Gastroesophageal sphincter (tissue), 4 donors: Measurements from ENCODE around the gene KCNH2. TPM values are rescaled to one million over a fixed set of nuclear protein-coding genes. Genes with fewer than 3 reads are reported as not detected.

Source experiments
- ATAC-seq: fragments of 150-250 bp; one replicate; pipeline ENCODE4 v1.9.1; 2016; ENCODE audit warnings: mild to moderate bottlenecking, moderate library complexity
- H3K27ac ChIP-seq, 4 donors: fragments of 200-600 bp; sonication (generic) in 3 of 4; 1 replicate in 3 of 4; 2 replicates in 1 of 4; pipeline ENCODE4 v1.5.1; 2016 to 2019
- H3K27me3 ChIP-seq: fragments of 200-600 bp; sonication (generic); one replicate; pipeline ENCODE4 v1.5.1; 2019
- H3K36me3 ChIP-seq, 2 donors: fragments of 200-600 bp; sonication (generic); one replicate each; pipeline ENCODE4 v1.5.1; 2019; ENCODE audit warnings: control low read depth in 1 of 2
- H3K4me1 ChIP-seq, 3 donors: fragments of 200-600 bp; sonication (generic); 1 replicate in 2 of 3; 2 replicates in 1 of 3; pipeline ENCODE4 v1.5.1; 2016 to 2019; ENCODE audit warnings: control low read depth in 2 of 3
- H3K4me3 ChIP-seq, 2 donors: fragments of 200-600 bp; sonication (generic); one replicate each; pipeline ENCODE4 v1.5.1; 2019; ENCODE audit warnings: mild to moderate bottlenecking in 1 of 2, moderate library complexity in 1 of 2
- H3K9me3 ChIP-seq, 3 donors: fragments of 200-600 bp; sonication (generic); one replicate each; pipeline ENCODE4 v1.5.1; 2017 to 2019; ENCODE audit warnings: control low read depth in 2 of 3
- CTCF ChIP-seq, 4 experiments: fragments of 200-600 bp in 2 of 4; fragments of 450-650 bp in 2 of 4; sonication (generic) in 1 of 4; IDR thresholded peaks; one replicate each; pipeline ENCODE4 v1.5.1; 2017 to 2019; ENCODE audit warnings: antibody characterized with exemption in 4 of 4, mild to moderate bottlenecking in 2 of 4, moderate library complexity in 2 of 4
- EP300 ChIP-seq: sonication (generic); formaldehyde crosslinking; IDR thresholded peaks from one replicate; pipeline ENCODE4 v1.6.1; 2017; ENCODE audit warnings: antibody characterized with exemption, mild to moderate bottlenecking
- POLR2A ChIP-seq, 2 donors: fragments of 450-650 bp; IDR thresholded peaks; one replicate each; pipeline ENCODE4 v1.6.1; 2017; ENCODE audit warnings: antibody characterized with exemption in 2 of 2, mild to moderate bottlenecking in 2 of 2, moderate library complexity in 1 of 2
- POLR2AphosphoS5 ChIP-seq: sonication (generic); formaldehyde crosslinking; IDR thresholded peaks from one replicate; pipeline ENCODE4 v1.6.1; 2017; ENCODE audit warnings: antibody characterized with exemption
- WGBS, 2 donors: methylation state at CpG; one replicate each; pipeline ENCODE4 v1.1.5; 2018; ENCODE audit warnings: low coverage in 1 of 2; 5-methylcytosine and 5-hydroxymethylcytosine counted together
- total RNA-seq, 4 donors: library from RNA; depleted of rRNA; stranded (reverse); fragments of >200 nt; gene quantifications; one replicate each; pipeline ENCODE4 v1.1.0, GENCODE V29; 2016

The KCNH2 gene
- total RNA-seq, 4 donors from 2014 or later = 26.6 to 63.8 (median 36.3) TPM

GRCh38 chr7:150962553-150963399 is 15.3 kb downstream of the KCNH2 start:
- peaks cover 0 to 78% (median 34%) of the 10 kb centered on the region in 3 donors for H3K4me1 ChIP-seq
- 34 to 42% methylated on average over 7 to 11 of the region's 23 CpGs for WGBS, 2 donors
- TF ChIP-seq CTCF (IDR thresholded peaks at IDR 0.05) = peak in 3 of 4 experiments; percentile 83 to 97 (median 93)
- no peak for TF ChIP-seq POLR2A (IDR thresholded peaks at IDR 0.05)
- peak; percentile 76 for ATAC-seq
- no peak overlapping the region for H3K4me3 ChIP-seq
- no peaks in the 10 kb centered on the region for H3K27me3 ChIP-seq
- H3K27ac ChIP-seq = peak overlapping the region; percentile 22 to 81 (median 77)
- H3K36me3 ChIP-seq = no peaks in the 10 kb centered on the region
- no peaks in the 10 kb centered on the region for H3K9me3 ChIP-seq

GRCh38 chr7:150962290-150962552 is 15.9 kb downstream of the KCNH2 start:
- peak overlapping the region; percentile 22 to 81 (median 77) for H3K27ac ChIP-seq
- TF ChIP-seq CTCF (IDR thresholded peaks at IDR 0.05) (no peak), POLR2AphosphoS5 (no peak), POLR2A (IDR thresholded peaks at IDR 0.05) (no peak), EP300 (no peak)
- no peak overlapping the region for H3K4me3 ChIP-seq
- H3K4me1 ChIP-seq = peaks cover 0 to 78% (median 34%) of the 10 kb centered on the region in 3 donors
- no peak for ATAC-seq
- WGBS, 2 donors = 83% methylated on average over 1 of the region's 2 CpGs; no CpG with 5 or more reads in 1 of the 2 donors
- no peaks in the 10 kb centered on the region for H3K36me3 ChIP-seq
- no peaks in the 10 kb centered on the region for H3K9me3 ChIP-seq
- no peaks in the 10 kb centered on the region for H3K27me3 ChIP-seq

GRCh38 chr7:150961510-150962289 is 16.4 kb downstream of the KCNH2 start:
- TF ChIP-seq EP300 (no peak), POLR2A (IDR thresholded peaks at IDR 0.05) (no peak), POLR2AphosphoS5 (no peak), CTCF (IDR thresholded peaks at IDR 0.05) (no peak)
- H3K9me3 ChIP-seq = no peaks in the 10 kb centered on the region
- 79% methylated on average over 5 of the region's 17 CpGs; no CpG with 5 or more reads in 1 of the 2 donors for WGBS, 2 donors
- H3K4me3 ChIP-seq = no peak overlapping the region
- H3K27ac ChIP-seq = peak overlapping the region; percentile 22 to 81 (median 77)
- no peaks in the 10 kb centered on the region for H3K27me3 ChIP-seq
- H3K36me3 ChIP-seq = no peaks in the 10 kb centered on the region
- H3K4me1 ChIP-seq = peaks cover 0 to 78% (median 34%) of the 10 kb centered on the region in 3 donors
- ATAC-seq = no peak

GRCh38 chr7:150959739-150960734 is 18.1 kb downstream of the KCNH2 start:
- no peak for ATAC-seq
- H3K27ac ChIP-seq = peak overlapping the region in 3 of 4 donors; percentile 7 to 81 (median 77)
- WGBS, 2 donors = 74 to 79% methylated on average over 15 to 23 of the region's 24 CpGs
- H3K9me3 ChIP-seq = no peaks in the 10 kb centered on the region
- no peaks in the 10 kb centered on the region for H3K36me3 ChIP-seq
- no peak overlapping the region for H3K4me3 ChIP-seq
- no peaks in the 10 kb centered on the region for H3K27me3 ChIP-seq
- TF ChIP-seq EP300 (no peak), CTCF (IDR thresholded peaks at IDR 0.05) (no peak), POLR2A (IDR thresholded peaks at IDR 0.05) (no peak), POLR2AphosphoS5 (no peak)
- peaks cover 0 to 78% (median 42%) of the 10 kb centered on the region in 3 donors for H3K4me1 ChIP-seq
